ENCODE results near the gene DCK.

GRCh38 chr4:71052034-71052433, 58.6 kb downstream of the DCK start:
- TF ChIP-seq CTCF (IDR thresholded peaks at IDR 0.05; ENCODE audit: low read depth, low read length) (no peak), EZH2phosphoT487 (IDR thresholded peaks at IDR 0.05; ENCODE audit: low read depth) (no peak)

Measured in OCI-LY3 (cell line).